HG03108 (cell line): Measurements from ENCODE around the gene BCAS3.

ENCODE experiments used
- ATAC-seq: cut with Tn5 transposase; IDR thresholded peaks from one replicate; pipeline ENCODE4 v1.9.1; 2021; ENCODE audit warnings: moderate library complexity; ENCODE audit not compliant: unreplicated experiment

BCAS3 gene

DNA sequence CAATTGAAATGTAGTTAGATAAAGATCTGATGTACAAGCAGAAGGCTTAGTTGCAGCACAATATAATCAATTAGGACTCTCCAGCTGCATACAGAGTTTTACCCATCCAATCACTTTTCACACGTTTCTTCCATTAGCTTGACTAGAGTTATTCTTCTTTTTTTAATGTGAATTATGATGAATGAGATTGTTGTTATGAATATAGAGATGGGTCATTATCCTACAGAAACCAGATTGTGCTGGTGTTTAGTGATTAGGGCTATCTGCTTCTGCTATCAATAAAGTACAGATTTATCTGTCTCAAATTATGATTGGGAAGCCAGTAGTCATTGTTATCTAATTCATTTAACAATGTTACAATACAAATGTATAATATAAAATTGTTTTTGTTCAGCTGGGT, 500.6 kb downstream of the BCAS3 start:
- ATAC-seq, result no peak

DNA sequence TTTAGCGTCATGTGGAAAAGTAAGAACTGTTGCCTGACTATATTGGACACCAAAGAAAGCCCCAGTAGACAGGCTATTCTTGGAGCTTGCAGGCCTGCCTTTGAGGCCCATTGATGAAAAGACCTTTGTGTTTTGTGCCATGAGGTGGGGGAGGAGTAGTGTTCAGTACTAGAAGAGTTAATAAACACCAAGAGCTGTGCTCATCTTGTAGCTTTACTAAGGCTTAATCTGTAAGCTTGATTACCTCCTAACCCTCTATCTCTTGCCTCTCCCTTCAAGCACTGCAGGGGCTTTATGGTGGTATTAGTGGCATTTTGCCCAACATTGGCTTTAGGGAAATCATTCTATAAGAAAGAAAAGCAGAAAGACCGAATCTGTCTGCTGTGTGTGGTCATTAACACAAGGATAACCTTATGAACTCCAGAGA, 501.7 kb downstream of the BCAS3 start:
- ATAC-seq, result no peak

- ATAC-seq, result no peak
These were observed 506.1 kb downstream of the BCAS3 start for GRCh38 chr17:61183793-61184192.

DNA sequence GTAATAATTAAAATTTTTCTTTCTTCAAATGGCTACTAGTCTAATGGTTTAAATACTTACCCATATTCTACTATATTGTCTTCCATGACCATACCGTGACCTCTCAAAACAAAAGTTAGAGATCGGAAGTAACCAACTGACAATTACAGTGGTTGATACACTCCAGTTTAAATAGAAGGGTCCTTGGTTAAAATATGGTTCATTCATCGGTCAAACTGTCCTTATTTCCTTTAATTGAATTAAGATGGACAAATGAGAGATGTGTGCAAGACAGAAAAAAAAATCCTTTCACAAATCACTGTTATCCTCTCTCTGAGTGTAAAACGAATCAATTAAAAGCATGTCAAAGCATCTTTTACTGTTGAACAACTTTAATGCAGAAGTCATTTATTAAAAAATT, 507.7 kb downstream of the BCAS3 start:
- no peak for ATAC-seq

DNA sequence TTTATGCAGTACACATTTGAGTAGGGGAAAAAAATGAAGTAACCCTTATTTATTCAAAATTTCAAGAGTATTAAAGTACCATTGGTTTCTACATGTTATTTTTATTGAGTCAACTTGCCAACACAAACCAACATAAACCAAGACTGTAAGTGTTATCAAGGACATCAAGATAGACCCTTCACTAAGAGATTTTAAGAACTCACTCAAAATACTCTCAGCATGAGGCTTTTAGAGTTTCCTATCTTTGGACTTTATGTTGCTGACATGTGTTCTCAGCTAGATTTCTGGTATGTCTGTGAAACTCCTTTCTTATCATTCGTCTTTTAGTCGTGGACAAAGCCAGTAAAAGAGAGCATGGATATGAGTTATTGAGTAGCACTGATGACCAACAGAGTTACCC, 509.4 kb downstream of the BCAS3 start:
- ATAC-seq, result no peak

DNA sequence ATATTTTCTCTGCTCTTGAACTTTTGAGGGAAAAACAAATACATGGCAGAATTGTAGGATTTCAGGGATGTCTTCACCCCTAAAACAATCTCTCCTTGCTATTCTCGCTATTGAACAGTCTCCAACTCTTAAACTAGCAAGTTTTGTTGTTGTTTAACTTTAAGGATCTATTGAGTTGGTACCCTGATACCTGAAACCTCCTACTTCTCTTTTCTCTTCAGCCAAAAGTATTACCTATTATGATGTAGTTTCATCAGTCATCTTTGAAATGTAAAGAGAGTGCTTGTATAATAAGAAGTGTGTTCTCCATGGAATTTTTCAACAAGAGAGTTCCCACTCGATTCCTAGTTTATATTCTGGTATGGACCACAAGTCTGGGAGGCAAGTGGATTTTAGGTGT, 510.4 kb downstream of the BCAS3 start:
- ATAC-seq, result no peak

GRCh38 chr17:61189968-61190367, 512.3 kb downstream of the BCAS3 start:
- no peak for ATAC-seq

DNA sequence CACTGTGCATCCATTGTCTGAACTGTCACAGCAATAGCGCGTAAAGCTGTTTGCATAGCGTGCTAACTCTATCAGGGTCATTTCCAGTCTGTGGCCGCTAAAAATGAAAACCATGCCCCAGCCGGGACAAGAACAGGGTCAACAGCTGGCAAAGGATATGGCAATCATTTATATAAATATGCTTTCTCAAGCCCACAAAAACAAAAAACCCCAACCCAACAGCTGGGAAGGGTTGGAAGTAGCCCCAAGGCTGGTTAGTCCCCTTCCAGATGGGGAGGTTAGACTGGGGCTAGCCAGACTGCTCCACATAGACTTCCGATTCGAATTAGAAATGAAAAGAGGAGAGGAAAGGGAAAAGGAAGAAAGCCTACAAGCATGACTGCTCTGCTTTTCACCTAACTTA, 518.7 kb downstream of the BCAS3 start:
- no peak for ATAC-seq

DNA sequence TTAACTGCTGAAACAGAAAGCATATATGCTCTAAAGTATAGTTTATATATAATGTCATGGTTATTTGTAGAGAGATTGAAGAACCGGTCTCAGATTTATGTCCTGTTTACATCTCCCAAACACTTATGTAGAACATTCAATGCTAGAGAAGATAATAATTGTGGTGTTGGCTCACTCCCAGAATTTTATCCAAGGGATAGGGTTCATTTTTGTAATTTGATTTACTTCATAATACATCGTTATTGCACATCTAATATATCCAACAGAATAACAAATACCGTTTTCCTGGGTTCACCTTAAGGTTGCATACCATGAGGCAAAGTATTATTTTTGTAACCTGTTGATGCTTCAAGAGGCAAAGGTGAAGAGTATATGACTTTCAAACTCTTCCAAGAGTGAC, 519.1 kb downstream of the BCAS3 start:
- ATAC-seq, result no peak

- no peak for ATAC-seq
These were observed 522.0 kb downstream of the BCAS3 start for GRCh38 chr17:61199431-61200338.

GRCh38 chr17:61200339-61200715, 522.7 kb downstream of the BCAS3 start:
- no peak for ATAC-seq

- no peak for ATAC-seq
These were observed 523.6 kb downstream of the BCAS3 start for GRCh38 chr17:61201211-61201610.

DNA sequence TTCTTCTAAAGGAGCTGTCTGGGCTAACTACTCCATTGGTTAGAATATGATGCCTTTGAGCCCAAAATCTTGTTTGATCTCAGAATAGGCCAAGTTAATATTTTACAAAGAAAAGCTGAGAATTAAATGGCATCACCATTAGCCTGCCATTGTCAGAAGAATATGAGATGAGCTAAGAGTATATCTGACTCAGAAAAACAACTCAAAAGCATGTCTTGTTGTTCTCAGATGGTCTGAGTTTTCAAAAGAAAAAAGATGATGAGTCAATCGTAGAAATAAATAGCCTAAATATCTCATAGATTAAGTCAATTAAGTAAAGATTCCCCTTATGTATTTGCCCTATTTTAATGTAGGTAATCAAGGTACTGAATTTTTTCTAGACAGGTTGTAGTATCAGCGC, 524.9 kb downstream of the BCAS3 start:
- no peak for ATAC-seq

- ATAC-seq, result no peak
These were observed 526.0 kb downstream of the BCAS3 start for GRCh38 chr17:61203671-61204131.

DNA sequence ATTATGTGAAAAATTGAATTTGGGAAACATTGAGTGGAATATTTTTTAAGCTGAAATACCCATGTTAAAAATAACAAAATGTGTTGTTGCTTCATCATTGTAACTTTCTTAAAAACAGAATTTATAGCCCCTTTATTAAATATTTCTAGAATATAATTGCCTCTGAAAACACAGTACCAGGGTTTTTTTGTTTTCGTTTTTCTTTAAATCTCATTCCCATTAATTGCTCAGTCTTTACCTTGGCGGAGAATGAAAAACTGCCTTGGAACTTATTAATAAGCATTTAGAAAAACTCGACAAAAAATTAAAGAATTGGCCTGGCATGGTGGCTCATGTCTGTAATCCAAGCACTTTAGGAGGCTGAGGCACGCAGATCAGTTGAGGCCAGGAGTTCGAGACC, 526.8 kb downstream of the BCAS3 start:
- ATAC-seq, result no peak

DNA sequence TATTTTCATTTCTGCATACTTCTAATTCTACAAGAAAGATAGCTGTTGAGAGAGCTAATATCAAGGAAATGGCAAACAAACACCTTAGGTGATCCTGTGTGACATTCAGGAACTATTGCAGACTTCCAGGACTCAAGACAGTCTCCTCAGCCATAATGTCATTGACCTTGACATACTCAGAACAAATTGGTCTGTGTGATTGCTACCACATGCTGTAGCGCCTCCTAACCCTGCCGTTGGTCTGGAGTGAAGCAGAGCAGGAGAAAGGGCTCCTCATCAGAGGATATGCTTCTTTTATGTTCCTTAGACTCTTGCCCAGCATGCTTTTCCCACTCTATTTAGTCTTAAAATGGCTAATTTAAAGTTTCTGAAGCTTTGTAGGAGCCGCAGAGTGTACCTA, 527.8 kb downstream of the BCAS3 start:
- no peak for ATAC-seq

DNA sequence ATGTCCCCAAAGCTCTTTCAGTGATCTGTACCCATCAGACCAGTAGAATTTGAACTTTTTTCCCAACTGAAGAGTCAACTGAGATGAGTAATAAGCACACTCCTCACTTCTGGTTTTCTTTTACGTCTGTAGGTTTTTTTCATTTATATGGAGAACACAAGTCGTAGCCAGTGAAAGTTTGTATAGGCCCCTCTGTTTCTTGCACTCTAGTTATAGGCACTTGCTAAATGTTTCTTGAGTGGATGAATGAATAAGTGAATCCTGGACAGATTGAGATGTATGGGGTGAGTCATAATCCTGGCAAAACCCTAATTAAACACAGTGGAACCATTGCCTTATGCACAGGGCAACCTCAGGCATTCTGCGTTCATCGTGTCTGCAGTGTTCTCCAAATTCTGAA, 528.3 kb downstream of the BCAS3 start:
- ATAC-seq, result no peak

DNA sequence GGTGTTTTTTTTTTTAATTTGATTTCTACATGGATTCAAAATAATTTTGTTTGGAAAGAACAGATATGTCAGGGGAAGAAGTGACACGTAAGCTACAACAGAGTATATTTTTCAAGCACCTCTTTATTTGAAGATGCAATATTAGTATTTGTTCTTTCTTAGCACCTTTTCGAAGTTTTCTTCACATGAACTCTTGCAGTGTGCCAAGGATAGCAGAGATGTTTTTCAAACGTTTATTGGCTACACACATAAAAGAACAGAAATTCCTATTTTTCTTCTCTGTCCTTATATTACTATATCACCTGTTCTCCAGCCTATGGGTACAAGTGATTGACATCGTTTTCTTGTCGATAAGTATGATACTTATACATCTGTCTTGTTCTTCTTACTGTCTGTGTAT, 529.3 kb downstream of the BCAS3 start:
- ATAC-seq, result no peak

- no peak for ATAC-seq
These were observed 530.9 kb downstream of the BCAS3 start for GRCh38 chr17:61208301-61209105.

DNA sequence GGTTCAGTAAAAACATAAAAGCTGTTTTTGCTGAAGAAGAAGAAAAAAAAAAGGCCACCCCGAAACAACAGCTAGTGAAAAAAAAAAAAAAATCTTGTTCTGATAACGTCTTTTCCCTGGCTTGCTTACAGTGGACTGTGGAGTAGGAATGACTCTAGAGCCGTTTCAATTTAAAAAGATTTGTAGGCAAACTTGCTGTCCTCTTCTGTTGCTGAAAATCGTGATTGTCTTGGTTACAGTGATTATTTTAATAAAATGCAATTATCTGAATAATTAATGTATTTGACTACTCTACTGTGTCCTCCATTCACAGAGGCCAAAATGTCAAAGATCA, 531.4 kb downstream of the BCAS3 start:
- ATAC-seq, result no peak

DNA sequence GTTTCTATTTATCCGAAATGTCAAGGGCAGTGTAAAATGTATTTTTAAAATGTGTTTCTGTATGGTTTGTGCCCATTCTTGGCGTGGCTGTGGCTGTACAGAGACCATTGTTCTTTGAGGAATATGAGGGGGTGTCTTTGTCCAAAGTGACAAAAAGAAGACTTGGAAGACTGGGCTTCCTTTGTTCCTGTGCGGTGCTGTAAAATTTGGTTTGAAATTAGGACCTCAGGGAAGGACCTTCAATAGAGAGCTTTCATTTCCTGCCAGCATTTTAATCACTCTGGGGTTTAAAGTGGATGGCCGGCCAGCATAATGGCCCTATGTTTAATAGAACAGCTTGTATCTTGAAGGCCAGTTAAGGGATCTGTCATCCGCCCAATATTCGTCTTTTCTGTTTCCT, 531.9 kb downstream of the BCAS3 start:
- no peak for ATAC-seq

DNA sequence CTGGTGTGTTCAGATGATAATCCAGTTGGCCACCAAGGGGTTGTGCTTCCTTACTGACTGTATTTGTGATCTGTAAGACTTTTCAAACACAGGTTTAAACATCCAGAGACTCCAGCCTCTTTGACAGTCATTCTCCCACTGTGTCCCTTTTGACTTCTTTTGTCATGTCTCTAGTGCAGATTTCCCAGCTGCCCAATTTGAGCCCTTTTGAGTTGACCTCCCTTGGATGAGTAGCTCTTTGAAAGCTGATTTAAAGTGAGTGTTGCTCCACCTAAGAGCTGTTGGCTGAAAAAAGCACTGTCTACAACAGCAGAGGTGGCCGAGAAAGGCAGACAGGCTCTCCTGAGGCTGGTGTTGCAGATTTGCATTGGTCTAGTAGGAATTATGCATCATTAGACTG, 533.6 kb downstream of the BCAS3 start:
- no peak for ATAC-seq
